GM12892 (cell line): ENCODE measurements around the gene GTF3C1.

Experiments used
- POLR2AphosphoS5 ChIP-seq: IDR thresholded peaks from 2 replicates; pipeline ENCODE4 v1.6.1; 2011; ENCODE audit warnings: low read depth, low read length, control low read depth
- TAF1 ChIP-seq: IDR thresholded peaks from 2 replicates; pipeline ENCODE4 v1.6.1; 2011; ENCODE audit warnings: low read depth, mild to moderate bottlenecking, control low read depth, low read length, borderline replicate concordance

- TF ChIP-seq TAF1 (no peak), POLR2AphosphoS5 (no peak)
Observed at GRCh38 chr16:27568077-27568476, 18.4 kb upstream of the GTF3C1 start.
